HG02981 (cell line): ENCODE data around the gene LAMA3.
A peak's percentile ranks its signal among the peaks of the same experiment; 100 is the strongest.

Experiments
- ATAC-seq: cut with Tn5 transposase; IDR thresholded peaks from one replicate; pipeline ENCODE4 v1.9.1; 2021; ENCODE audit warnings: mild to moderate bottlenecking, moderate library complexity; ENCODE audit not compliant: unreplicated experiment

LAMA3 gene

DNA sequence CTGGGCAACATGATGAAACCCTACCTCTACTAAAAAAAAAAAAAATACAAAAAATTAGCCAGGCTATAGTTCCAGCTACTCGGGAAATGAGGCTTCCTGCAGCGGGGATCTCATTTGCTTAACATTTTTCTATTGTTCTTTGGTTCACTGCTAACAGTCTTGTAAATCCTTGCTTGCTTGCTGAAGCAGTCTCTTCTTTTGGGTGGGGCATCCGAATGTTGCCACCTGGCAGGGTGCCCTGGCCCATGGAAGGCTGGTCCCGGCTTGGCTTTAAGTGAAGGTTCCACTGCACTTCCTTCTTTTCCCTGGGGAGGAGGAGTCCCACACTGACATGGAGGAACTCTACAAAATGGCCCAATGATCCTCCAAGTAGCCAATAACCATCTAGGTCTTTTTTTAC is 20.5 kb upstream of the LAMA3 start:
- no peak for ATAC-seq

DNA sequence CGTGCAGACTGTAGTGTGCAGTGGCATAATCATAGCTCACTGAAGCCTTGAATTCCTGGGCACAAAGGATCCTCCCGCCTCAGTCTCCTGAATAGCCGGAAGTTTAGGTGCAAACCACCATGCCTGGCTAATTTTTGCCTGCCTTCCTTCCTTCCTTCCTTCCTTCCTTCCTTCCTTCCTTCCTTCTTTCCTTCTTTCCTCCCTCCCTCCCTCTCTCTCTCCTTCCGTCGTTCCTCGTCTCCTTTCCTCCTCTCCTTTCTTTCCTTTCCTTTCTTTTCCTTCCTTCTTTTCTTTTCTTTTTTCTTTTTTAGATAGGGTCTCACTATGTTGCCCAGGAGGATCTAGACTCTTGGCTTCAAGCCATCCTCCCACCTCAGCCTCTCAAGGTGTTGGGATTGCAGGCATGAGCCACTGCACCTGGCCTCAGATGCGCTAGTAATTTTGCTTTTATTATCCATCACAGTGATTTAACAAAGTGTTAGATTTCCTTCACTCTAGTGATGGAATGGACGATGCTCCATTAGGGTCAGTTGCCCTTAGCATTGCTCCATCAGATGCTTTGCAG is 20.0 kb upstream of the LAMA3 start:
- no peak for ATAC-seq

DNA sequence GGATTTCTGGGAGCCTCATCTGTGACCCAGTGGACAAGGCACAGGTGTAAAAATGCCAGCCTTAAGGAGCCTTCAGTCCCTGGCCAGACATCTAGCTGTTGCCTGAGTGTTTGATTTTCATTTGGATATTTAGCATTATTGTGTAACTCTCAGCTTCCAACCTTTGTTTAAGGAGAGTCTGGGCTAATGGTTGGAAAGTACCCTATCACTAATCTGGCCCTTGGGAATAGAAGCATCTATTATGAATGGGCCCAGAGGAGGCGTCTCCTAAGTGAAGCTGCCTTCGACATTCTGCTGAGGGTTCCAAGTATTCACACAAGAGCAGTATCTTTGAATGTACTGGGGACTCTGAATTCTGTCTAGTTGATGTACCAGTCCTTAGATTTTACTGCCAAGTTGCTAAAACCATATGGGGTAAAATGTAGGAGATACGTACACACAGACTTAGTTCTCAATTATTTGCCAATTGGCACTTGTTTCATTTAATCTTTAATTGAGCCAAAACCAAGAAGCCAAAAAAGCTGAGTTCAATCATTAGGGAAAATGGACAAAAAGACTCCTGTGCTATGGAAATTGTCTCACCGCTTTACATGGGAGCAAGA is 19.3 kb upstream of the LAMA3 start:
- ATAC-seq: no peak

DNA sequence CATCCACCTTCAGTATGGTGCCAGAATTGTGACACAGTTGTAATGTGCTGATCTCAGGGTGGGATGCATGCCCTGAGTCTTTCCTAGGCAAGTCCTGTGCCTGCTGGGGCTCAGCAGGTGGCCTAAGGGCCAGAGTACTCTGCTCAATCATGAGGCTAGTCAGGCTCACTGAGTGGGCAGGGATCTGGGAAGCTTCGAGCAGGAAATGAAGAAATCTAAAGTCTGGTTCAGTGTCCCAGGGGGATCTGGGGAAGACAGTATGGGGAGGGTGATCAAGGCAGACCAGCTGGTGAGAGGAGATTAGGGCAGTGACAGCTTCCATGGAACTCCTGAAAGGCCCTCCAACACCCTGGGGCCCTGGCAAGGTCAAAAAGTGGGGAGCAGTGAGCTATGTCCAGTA is 17.7 kb upstream of the LAMA3 start:
- ATAC-seq: no peak

DNA sequence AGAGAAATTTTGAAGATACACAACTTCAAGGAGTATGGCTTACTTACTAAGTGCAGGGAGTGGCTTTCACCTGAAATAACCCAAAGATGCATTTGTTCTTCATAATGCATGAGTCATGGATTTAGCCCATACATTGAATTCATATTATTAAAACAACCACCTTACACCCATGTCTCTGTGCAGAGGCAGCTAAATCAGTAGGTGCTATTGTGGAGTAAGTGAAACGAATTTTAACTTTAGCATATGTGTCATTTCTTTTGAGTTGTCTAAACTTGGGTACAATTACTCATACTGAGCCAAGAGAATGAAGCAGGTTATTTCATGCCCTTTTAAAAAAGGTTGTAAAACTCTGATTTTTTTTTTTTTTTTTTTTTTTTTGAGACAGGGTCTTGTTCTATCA is 15.5 kb upstream of the LAMA3 start:
- ATAC-seq: no peak

DNA sequence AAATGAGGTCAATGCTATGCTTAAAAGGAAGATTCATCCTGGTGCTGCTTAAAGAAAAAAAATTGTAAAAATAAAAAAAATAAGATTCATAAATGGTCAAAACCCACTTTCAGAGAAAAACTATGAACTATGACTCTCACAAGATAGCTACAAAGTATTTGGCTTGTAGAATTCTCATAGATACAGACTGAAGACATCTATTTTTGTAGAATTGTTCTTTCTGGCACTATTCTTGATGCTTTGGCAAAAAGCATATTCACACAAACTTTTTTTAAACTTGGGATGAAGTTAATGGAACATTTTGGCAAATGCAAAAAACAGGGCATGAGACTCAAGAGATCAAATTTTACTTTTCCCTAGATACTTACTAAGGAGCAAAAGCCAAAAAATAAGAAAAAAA is 14.0 kb upstream of the LAMA3 start:
- ATAC-seq: no peak

DNA sequence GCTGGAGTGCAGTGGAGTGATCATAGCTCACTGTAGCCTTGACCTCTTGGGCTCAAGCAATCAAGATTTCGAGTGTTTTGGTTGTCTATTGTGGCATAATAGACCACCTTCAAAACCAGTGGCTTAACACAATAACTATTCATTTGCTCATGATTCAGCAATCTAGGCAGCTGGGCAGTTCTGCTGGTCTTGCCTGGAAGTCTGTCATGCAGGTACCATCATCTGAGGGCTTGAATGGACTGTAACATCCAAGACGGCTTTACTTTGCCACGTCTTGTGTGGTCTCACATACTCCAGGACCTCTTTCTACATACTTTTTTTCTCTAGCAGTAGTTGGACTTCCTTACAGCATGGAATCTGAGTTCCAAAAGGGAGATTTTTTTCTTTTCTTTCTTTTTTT is 13.4 kb upstream of the LAMA3 start:
- ATAC-seq: no peak

DNA sequence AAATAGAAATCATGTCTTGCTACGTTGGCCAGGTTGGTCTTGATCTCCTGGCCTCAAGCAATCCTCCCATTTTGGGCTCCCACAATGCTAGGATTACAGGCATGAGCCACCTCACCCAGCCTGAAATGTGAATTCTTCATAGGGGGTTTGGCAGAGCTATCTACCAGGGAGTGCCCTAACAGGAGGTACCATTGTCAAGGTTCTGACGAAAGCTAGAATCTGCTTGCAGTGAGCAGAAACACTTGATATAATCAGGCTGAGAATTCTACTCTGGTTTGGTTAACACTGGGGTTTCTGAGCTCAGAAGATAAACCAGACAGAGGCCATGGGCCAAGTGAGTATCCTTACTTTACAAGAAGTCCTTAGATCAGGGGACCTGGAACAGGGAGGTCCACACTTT is 7.2 kb upstream of the LAMA3 start:
- peak; percentile 29 for ATAC-seq

DNA sequence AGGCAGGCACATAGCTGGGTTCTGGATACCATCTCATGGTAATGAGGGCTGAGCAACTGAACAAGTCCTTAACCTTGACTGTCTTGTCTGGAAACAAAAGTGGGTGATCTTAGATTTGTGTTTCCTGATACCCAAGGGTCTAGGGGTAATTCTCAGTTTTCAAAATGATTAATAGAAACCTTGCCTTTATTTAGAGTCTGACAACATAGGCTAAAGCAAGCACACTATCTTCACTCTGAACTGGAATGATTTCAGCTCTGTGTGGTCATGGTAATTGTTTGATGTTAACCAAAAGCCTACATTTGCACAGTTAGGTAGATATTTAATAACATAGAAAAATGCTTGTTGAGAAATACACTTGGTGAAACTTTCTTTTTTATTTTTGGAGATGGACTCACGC is 6.8 kb upstream of the LAMA3 start:
- ATAC-seq: peak; percentile 68

DNA sequence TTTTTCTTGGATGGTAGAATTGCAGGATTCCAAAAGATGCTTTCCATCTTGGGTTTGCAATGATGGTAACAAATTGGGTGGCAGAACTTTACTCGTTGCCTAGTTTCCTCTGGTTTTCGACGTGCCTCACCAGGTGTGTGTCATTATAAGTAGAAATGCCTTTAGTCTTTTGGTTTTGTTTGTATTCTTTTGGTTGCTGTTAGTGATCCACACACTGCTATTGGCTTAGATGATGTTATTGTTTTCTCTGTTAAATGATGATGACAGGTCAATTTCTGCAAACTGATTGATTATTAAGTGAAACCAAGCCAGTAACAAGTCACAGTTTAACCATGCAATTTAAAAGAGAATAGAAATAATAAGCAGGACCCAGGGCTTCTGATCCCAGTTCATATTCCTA is 6.1 kb upstream of the LAMA3 start:
- ATAC-seq: no peak

DNA sequence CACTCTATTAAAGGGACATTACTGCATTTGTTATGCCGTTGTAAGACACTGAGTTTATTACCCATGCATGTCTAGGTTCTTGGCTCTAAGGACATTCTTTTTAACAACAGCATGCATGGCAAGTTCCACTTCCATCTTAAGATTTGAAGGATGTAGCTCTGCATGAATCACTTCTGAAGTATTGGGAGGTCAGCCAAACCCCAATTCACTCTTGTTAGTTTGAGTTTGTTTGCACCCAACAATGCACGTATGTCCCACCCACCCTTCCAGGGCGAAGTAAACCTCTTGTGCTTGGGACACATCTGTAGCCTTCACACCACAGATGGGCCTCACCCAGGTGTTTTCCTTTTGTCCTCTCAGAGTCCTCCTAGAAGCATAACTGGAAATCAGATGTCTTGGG is 5.6 kb upstream of the LAMA3 start:
- ATAC-seq: no peak

DNA sequence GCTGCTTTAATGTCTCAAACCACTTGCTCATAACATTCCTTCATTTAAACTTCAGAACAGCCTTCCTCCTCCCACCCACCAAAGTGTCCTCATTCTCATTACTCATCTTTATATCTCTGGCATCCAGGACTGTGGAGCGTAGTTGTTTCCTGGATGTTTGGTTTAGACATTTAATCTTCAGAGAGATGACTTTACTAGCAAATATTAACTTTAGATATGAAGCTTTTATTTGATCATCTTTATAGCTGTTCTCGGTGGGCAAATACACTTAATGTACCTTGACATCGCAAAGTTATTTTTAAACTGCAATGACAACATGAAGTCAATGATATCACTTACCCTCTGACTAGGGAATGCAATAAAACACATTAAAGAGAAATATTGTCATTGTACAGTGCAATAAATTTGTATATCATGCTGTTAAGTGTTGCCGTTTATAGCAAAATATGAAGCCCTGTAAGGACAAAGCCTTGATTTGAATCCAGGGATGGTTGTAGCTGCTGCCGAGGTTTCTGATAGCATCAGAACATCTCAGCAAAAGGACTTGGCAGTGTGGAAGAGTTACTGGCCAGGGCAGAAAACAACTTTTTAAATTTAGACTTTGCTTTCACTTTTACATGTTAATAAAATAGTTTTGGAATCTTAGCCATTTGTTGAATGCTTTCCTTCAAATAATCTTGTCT is 4.6 kb upstream of the LAMA3 start:
- no peak for ATAC-seq

DNA sequence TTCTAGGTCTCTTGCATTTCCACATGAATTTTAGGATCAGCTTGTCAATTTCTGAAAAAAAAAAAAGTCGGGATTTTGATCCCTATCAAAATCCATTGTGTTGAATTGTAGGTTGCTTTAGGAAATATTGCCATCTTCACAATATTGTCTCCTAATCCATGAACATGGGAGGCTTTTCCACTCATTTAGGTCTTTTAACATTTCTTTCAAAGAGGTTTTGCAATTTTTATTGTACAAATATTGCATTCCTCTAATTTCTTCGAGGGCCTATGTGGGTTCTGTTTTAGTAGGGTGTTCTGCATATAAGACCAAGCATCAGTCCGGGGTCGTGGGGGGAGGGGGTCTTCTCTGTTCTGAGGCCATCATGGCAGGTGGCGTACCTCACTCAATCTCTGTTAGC is 725 bp upstream of the LAMA3 start:
- ATAC-seq: no peak

DNA sequence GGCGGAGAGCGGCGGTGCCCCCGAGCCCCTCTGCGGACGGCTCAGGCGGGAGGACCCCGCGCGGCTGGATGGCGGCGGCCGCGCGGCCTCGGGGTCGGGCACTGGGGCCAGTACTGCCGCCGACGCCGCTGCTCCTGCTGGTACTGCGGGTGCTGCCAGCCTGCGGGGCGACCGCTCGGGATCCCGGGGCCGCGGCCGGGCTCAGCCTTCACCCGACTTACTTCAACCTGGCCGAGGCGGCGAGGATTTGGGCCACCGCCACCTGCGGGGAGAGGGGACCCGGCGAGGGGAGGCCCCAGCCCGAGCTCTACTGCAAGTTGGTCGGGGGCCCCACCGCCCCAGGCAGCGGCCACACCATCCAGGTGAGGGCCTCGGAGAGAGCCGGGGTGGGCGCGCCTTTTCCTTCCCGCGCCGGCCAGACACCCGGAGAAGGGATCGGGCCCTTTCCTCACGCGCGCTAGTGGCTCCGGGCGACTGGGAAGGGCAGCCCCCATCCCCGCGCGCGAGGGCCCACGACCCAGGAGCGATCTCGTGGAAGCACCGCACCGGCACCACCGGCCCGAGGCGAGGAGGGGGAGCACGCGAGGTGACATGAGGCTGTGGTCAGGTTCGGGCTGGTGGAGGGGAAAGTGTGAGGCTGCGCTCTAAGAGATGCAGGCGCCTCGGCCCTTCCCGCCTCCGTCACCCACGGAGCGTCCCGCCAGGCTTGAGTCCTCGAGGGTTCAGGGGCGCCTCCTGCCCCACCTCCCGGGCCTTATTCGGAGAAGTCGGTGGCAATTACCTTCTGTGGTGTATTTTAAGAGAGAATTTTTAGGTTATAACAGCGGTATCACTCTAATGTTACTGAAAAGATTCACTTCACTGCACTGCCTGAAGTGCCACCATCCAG is 607 bp downstream of the LAMA3 start:
- ATAC-seq: no peak

DNA sequence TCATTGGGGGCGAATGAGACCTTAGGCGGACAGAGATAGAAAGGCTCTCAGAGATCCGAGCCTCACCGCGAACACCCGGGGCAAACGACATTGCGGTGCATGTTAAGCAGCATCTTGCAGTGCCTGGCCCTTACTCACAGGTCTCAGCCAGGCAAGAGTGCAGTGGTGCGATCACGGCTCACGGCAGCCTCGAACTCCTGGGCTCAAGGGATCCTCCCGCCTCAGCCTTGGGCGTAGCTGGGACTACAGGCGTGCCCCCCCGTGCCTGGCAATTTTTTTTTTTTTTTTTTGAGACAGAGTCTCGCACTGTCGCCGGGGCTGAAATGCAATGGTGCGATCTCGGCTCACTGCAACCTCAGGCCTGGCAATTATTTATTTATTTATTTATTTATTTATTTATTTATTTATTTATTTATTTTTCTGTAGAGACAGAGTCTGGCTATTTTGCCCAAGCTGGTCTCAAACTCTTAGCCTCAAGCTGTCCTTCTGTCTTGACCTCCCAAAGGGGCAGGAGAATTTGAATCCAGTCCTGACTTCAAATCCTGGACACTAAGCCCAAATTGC is 1.3 kb downstream of the LAMA3 start:
- ATAC-seq: no peak

DNA sequence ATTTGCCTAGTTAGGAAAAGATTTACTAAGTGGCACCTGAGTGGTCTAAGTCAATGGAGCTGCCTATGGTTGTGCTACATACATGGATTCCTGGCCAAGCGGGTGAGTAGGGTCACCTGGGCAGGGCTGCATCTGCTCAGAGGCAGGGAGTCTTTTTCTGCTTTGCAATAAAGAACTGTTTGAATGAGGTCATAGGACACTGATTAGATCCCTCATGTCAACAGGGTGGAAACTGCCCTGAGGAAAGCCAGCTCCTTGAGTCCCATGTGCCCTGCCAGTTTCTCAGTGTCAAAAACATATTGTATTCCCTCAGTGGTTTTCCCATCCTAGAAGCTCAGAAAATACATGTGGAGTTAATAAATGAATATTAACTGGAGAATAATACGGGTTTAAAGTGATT is 4.6 kb downstream of the LAMA3 start:
- ATAC-seq: no peak

DNA sequence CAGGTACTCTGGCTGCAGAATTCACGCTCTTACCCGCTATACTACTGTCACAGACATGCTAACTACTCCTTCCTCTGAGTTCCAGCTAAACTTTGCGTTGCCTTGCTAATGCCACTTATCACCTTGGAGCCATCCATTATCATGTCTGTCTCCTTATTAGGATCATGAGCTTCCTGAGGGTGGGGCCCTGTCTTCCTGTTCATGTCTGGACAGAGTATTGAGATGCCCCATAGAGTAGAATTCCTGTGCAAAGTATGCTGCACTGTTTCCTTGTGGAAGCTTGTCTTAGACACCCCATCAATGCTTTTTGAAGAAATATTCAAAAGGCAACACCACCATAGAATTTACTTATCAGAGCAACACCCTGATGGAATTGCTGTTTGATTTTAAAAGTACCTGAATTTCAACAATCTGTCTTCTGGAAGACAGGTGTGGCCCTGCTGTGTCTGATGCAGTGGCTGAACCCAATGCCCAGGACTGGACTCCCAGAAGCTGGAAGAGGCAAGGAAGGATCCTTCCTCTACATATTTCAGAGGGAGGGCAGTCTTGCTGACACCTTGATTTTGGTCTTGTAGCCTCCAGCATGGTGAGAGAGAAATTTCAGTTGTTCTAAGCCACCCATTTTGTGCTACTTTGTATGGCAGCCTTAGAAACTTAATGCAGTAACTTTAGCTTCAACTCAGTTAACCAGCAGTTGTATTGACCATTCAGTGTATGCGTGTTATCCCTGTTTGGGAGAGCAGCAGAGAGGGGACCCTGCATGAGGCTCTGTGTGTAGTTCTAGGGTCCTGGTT is 5.6 kb downstream of the LAMA3 start:
- ATAC-seq: no peak

DNA sequence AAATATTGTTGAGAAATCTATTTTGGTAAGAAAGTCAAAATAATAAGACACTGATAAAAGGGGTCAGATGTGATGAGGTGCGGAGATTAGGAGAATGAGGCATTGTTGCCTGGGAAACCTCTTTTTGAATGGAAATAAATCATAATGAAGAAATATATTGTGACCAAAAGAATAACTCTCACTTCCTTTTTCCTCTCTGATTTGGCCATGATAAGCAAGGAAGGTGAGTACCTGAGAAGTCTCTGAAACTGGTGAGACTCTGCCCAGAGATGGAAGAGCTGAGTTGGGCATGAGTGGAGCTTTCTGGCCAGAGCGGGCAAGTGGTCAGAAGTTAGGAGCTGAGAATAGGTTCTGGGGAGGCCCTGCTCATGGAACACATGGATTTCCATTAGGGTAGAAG is 11.8 kb downstream of the LAMA3 start:
- no peak for ATAC-seq

DNA sequence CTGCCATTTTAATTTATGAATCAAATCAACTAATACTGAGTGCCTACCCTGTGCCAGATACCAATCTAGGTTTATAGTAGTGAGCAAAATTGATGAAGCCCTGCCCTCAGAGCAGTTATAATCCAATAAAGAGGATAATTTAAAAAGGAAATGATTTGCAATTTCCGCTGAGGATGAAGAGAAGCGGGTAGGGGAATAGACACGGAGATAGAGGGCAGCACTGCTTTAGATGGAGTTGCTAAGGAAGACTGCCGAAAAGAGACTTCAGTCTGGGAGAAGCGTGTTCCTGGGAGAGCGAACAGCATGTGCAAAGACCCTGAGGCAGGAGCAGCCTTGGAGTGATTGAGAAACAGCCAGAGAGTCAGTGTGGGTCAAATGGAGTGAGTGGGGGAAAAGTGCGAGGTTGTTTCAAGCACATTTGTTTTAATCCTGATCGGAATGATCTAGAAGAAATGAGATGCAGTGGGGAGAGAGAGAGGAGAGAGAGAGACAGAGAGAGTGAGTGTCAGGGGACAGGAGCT is 12.4 kb downstream of the LAMA3 start:
- ATAC-seq: no peak

DNA sequence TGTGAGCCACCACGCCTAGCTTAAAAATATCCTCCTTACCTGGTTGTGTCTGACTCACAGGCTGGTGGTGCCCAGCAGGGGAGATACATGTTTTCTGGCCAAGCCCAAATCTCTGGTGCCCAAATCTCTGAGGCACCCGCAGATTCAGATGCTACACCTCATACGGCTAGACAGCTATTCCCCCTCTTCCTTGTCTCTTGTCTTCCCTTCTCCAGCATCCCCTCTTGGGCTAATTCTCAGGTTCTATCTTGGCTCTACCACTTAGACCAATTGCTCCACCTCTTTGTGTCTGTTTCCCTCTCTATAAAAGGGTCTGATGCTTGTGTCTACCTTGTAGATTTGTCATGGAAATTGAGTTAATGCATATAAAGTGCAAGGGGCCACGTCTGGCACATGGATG is 13.4 kb downstream of the LAMA3 start:
- no peak for ATAC-seq
